ENCODE results near the gene KLHL41.
"Not testable (repeated sequence)": the region's sequence is repeated elsewhere in the genome, so short reads cannot be mapped to it uniquely, and the experiment has no call there.

Gene KLHL41

DNA sequence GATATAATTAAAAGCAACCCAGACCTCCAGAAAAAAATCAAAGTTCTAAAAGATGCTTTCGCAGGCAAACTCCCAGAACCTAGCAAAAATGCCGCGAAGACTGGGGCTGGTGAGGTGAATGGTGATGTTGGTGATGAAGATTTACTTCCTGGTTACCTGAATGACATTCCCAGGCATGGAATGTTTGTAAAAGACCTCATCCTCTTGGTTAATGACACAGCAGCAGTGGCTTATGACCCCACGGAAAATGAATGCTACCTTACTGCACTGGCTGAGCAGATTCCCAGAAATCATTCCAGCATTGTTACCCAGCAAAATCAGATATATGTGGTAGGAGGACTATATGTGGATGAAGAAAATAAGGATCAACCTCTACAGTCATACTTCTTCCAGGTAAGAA lies 994 bp downstream of the KLHL41 start:
- no peaks in the 10 kb centered on the region for H3K9me3 ChIP-seq (ENCODE audit: control insufficient read depth, low read length)
- no peaks in the 10 kb centered on the region for H3K36me3 ChIP-seq (ENCODE audit: control insufficient read depth, insufficient read depth, low read length, severe bottlenecking)
- no peak overlapping the region for H3K9ac ChIP-seq (ENCODE audit: low read length)
- DNase-seq (ENCODE audit: low read depth): no peak
- H3K27me3 ChIP-seq (replicated peaks; ENCODE audit: control insufficient read depth, insufficient read depth, low read length): no peaks in the 10 kb centered on the region
- H3K4me3 ChIP-seq (ENCODE audit: low read length): no peak overlapping the region
- peaks cover 26% of the 10 kb centered on the region for H3K4me1 ChIP-seq (ENCODE audit: control insufficient read depth, insufficient read depth, low read length)

DNA sequence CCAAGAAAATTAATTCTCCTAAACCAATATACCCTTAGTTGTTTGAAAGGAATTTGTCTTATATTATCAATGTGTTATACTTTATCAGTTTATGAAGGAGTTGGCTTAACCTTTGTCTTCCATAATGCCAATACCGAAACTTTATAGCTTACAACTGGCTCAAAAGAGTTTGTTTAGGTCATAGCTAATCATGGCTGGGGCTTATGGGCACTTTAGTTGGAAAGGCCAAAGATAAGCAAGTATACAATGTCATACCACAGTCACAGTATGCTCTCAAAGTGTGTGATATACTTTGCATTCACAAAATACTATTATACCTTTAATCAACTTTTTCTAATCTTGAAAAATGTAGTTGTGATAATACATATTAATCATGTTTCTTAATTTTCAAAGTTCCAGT lies 2.3 kb downstream of the KLHL41 start:
- H3K4me3 ChIP-seq (ENCODE audit: low read length): no peak overlapping the region
- H3K27me3 ChIP-seq (replicated peaks; ENCODE audit: control insufficient read depth, insufficient read depth, low read length): no peaks in the 10 kb centered on the region
- peaks cover 26% of the 10 kb centered on the region for H3K4me1 ChIP-seq (ENCODE audit: control insufficient read depth, insufficient read depth, low read length)
- no peaks in the 10 kb centered on the region for H3K36me3 ChIP-seq (ENCODE audit: control insufficient read depth, insufficient read depth, low read length, severe bottlenecking)
- no peak for DNase-seq (ENCODE audit: low read depth)
- no peaks in the 10 kb centered on the region for H3K9me3 ChIP-seq (ENCODE audit: control insufficient read depth, low read length)
- no peak overlapping the region for H3K9ac ChIP-seq (ENCODE audit: low read length)

DNA sequence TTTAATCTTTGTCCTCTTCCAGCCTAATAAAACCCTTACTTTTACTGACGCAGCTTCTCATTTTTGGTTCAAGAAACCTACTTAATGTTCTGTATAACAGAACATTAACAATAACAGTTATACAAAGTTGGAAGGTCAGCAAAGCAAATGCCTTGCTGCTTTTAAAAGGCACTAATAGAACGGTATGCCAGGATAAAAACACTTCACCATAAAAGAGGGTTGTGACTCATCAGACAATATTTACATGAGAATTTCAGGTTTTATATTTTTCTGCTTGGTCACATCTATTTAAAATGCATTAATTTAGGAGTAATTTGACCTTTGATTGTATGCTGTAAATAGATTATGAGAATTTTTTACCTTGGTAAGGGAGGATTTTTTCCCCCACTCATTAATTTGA lies 3.0 kb downstream of the KLHL41 start:
- Histone ChIP-seq H3K27me3 (replicated peaks; ENCODE audit: control insufficient read depth, insufficient read depth, low read length) (no peaks in the 10 kb centered on the region), H3K4me1 (ENCODE audit: control insufficient read depth, insufficient read depth, low read length) (peaks cover 20% of the 10 kb centered on the region), H3K4me3 (ENCODE audit: low read length) (no peak overlapping the region), H3K9me3 (ENCODE audit: control insufficient read depth, low read length) (no peaks in the 10 kb centered on the region), H3K36me3 (ENCODE audit: control insufficient read depth, insufficient read depth, low read length, severe bottlenecking) (no peaks in the 10 kb centered on the region), H3K9ac (ENCODE audit: low read length) (no peak overlapping the region)
- DNase-seq (ENCODE audit: low read depth): peak; percentile 14

DNA sequence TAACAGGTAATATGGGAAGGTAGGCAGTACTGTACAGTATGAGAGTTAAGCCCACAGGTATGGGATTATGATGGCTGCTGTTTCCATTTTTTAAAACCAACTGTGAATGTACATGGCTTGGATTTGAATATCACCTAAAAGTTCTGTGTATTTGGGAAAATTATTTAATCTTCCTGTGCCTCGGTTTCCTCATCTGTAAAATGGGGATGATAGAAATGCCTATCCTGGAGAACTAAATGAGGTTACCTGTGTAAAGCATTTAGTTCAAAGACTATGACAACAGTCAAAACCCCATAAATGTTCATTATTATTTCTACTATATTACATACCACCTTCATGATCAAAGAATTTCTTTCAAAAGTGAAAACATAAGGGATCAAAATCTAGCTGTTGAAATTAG lies 3.6 kb downstream of the KLHL41 start:
- Histone ChIP-seq H3K4me1 (ENCODE audit: control insufficient read depth, insufficient read depth, low read length) (peaks cover 15% of the 10 kb centered on the region), H3K9me3 (ENCODE audit: control insufficient read depth, low read length) (no peaks in the 10 kb centered on the region), H3K36me3 (ENCODE audit: control insufficient read depth, insufficient read depth, low read length, severe bottlenecking) (no peaks in the 10 kb centered on the region), H3K9ac (ENCODE audit: low read length) (no peak overlapping the region), H3K4me3 (ENCODE audit: low read length) (no peak overlapping the region), H3K27me3 (replicated peaks; ENCODE audit: control insufficient read depth, insufficient read depth, low read length) (no peaks in the 10 kb centered on the region)
- DNase-seq (ENCODE audit: low read depth): no peak

DNA sequence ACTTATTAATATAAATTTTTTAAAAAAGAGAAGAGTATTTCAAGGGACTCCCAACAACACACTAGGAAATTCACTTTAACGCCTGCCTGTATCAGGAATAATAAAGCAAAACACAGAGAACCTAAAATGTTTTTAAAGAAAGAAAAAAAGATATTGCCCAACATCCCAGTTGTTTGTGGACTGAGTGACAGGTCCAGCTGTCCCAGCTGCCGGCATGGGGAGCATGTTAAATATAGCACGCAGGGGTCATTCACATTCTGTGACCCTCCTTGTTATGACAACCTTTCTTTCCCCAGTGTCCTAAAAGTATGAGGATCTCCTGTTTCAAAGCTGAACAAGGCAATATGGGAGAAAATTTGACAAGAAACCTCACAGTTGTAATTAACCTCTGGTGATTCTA lies 4.4 kb downstream of the KLHL41 start:
- H3K9ac ChIP-seq (ENCODE audit: low read length): no peak overlapping the region
- no peak overlapping the region for H3K4me3 ChIP-seq (ENCODE audit: low read length)
- H3K9me3 ChIP-seq (ENCODE audit: control insufficient read depth, low read length): no peaks in the 10 kb centered on the region
- peaks cover 13% of the 10 kb centered on the region for H3K4me1 ChIP-seq (ENCODE audit: control insufficient read depth, insufficient read depth, low read length)
- no peak for DNase-seq (ENCODE audit: low read depth)
- H3K36me3 ChIP-seq (ENCODE audit: control insufficient read depth, insufficient read depth, low read length, severe bottlenecking): no peaks in the 10 kb centered on the region
- no peaks in the 10 kb centered on the region for H3K27me3 ChIP-seq (replicated peaks; ENCODE audit: control insufficient read depth, insufficient read depth, low read length)

DNA sequence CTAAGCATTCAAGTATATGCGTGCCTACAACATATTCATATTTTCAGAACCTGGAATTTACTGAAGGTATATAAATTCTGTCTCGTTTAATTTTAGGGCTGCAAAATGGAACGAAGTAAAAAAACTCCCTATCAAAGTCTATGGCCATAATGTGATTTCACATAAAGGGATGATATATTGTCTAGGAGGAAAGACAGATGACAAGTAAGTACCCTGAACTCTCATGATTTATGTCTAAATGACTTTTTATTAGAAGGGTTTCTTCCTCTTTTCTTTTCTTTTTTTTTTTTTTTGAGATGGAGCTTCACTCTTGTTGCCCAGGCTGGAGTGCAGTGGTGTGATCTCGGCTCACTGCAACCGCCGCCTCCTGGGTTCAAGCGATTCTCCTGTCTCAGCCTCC lies 5.3 kb downstream of the KLHL41 start:
- not testable (repeated sequence) for H3K36me3 ChIP-seq (ENCODE audit: control insufficient read depth, insufficient read depth, low read length, severe bottlenecking); H3K9ac ChIP-seq (ENCODE audit: low read length); H3K9me3 ChIP-seq (ENCODE audit: control insufficient read depth, low read length); H3K4me3 ChIP-seq (ENCODE audit: low read length); DNase-seq (ENCODE audit: low read depth); H3K27me3 ChIP-seq (replicated peaks; ENCODE audit: control insufficient read depth, insufficient read depth, low read length); H3K4me1 ChIP-seq (ENCODE audit: control insufficient read depth, insufficient read depth, low read length)

DNA sequence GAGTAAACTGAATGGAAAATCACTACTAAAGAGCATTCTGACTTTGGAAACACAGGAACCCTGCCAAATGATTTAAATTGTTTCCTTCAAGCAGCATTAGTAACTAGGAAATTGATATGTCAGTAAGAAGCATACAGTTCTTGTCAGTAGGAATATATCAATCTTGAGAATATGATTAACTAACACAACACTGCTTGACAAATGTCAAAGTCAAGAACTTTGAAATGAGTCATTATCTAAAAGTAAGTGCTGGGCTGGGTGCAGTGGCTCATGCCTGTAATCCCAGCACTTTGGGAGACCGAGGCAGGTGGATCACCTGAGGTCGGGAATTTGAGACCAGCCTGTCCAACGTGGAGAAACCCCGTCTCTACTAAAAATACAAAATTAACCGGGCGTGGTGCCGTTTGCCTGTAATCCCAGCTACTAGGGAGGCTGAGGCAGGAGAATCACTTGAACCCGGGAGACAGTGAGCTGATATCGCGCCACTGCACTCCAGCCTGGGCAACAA lies 7.0 kb downstream of the KLHL41 start:
- not testable (repeated sequence) for H3K9ac ChIP-seq (ENCODE audit: low read length); H3K36me3 ChIP-seq (ENCODE audit: control insufficient read depth, insufficient read depth, low read length, severe bottlenecking); H3K4me3 ChIP-seq (ENCODE audit: low read length); H3K9me3 ChIP-seq (ENCODE audit: control insufficient read depth, low read length); H3K27me3 ChIP-seq (replicated peaks; ENCODE audit: control insufficient read depth, insufficient read depth, low read length); H3K4me1 ChIP-seq (ENCODE audit: control insufficient read depth, insufficient read depth, low read length); DNase-seq (ENCODE audit: low read depth)

DNA sequence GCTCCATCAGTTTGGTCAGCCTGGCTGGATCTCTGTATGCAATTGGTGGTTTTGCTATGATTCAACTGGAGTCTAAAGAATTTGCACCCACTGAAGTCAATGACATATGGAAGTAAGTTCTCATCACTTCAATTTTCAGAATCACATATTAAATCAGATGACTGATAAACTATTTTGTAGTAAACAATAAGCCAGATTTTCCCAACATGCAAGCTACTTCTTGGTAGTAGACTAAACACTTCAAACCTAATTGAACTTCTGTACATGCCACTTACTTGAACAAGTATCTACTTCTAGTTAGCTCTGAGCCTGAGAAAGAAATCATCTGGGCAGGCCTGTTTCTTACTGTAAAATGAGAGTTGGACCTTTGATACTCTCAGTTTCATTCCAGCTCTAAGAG lies 11.4 kb downstream of the KLHL41 start:
- H3K4me3 ChIP-seq (ENCODE audit: low read length): no peak overlapping the region
- no peaks in the 10 kb centered on the region for H3K9me3 ChIP-seq (ENCODE audit: control insufficient read depth, low read length)
- no peak overlapping the region for H3K9ac ChIP-seq (ENCODE audit: low read length)
- no peak for DNase-seq (ENCODE audit: low read depth)
- no peaks in the 10 kb centered on the region for H3K4me1 ChIP-seq (ENCODE audit: control insufficient read depth, insufficient read depth, low read length)
- peaks cover 5% of the 10 kb centered on the region for H3K36me3 ChIP-seq (ENCODE audit: control insufficient read depth, insufficient read depth, low read length, severe bottlenecking)
- no peaks in the 10 kb centered on the region for H3K27me3 ChIP-seq (replicated peaks; ENCODE audit: control insufficient read depth, insufficient read depth, low read length)

DNA sequence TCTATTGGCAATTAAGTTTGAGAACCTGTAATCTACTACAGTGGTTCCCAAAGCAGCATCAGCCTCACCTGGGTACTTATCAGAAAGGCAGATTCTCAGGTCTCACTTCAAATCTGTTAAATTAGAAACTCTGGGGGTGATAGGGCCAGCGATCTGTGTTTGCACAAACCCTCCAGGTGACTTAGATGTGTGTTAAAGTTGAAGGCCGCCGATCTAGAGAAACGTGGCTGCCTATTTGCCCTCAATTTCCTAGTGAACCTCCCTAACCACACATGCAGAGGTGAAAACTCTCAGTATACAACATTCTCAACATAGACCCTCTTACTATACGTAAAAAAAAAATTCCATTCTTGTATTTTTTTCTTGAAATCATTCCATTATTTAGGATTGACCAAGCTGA lies 14.2 kb downstream of the KLHL41 start:
- Histone ChIP-seq H3K4me1 (ENCODE audit: control insufficient read depth, insufficient read depth, low read length) (no peaks in the 10 kb centered on the region), H3K27me3 (replicated peaks; ENCODE audit: control insufficient read depth, insufficient read depth, low read length) (no peaks in the 10 kb centered on the region), H3K4me3 (ENCODE audit: low read length) (no peak overlapping the region), H3K9me3 (ENCODE audit: control insufficient read depth, low read length) (no peaks in the 10 kb centered on the region), H3K36me3 (ENCODE audit: control insufficient read depth, insufficient read depth, low read length, severe bottlenecking) (peaks cover 22% of the 10 kb centered on the region), H3K9ac (ENCODE audit: low read length) (no peak overlapping the region)
- no peak for DNase-seq (ENCODE audit: low read depth)

DNA sequence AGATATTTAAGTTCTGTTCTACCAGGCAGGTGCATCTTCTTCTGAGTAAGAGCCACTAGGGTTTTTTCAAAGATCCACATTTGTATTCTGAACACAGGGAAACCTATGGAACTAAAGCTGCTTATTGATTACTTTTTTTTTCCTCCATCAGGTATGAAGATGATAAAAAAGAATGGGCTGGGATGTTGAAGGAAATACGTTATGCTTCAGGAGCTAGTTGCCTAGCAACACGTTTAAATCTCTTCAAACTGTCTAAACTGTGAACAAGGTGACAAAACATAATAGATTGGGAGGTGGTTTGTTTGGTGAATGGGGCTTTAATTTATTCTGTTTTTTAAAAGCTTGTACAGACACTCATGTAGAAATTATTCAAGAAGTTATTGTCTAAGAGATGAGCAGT lies 15.9 kb downstream of the KLHL41 start:
- H3K4me3 ChIP-seq (ENCODE audit: low read length): no peak overlapping the region
- DNase-seq (ENCODE audit: low read depth): no peak
- H3K27me3 ChIP-seq (replicated peaks; ENCODE audit: control insufficient read depth, insufficient read depth, low read length): no peaks in the 10 kb centered on the region
- H3K9ac ChIP-seq (ENCODE audit: low read length): no peak overlapping the region
- no peaks in the 10 kb centered on the region for H3K4me1 ChIP-seq (ENCODE audit: control insufficient read depth, insufficient read depth, low read length)
- H3K36me3 ChIP-seq (ENCODE audit: control insufficient read depth, insufficient read depth, low read length, severe bottlenecking): peaks cover 37% of the 10 kb centered on the region
- H3K9me3 ChIP-seq (ENCODE audit: control insufficient read depth, low read length): no peaks in the 10 kb centered on the region

DNA sequence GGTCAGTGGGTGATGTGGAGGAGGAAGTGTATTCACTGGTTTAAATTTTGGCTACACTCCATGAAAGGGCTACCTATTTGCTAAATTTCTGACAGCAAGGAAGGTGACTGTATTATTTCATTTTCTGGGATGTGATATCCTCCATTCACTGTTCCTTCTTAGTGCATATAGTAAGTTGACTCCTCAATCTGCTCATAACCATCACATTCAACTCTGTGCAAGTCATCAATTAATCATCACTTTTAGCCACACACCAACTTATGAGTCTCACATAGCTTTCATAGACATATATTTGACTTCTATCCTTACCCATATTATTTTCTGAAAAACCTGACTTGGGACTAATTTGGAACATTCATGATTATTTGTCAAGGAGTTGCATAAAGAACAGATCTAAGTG lies 16.9 kb downstream of the KLHL41 start:
- H3K9me3 ChIP-seq (ENCODE audit: control insufficient read depth, low read length): no peaks in the 10 kb centered on the region
- no peak overlapping the region for H3K9ac ChIP-seq (ENCODE audit: low read length)
- no peak overlapping the region for H3K4me3 ChIP-seq (ENCODE audit: low read length)
- H3K4me1 ChIP-seq (ENCODE audit: control insufficient read depth, insufficient read depth, low read length): no peaks in the 10 kb centered on the region
- H3K36me3 ChIP-seq (ENCODE audit: control insufficient read depth, insufficient read depth, low read length, severe bottlenecking): peaks cover 46% of the 10 kb centered on the region
- H3K27me3 ChIP-seq (replicated peaks; ENCODE audit: control insufficient read depth, insufficient read depth, low read length): no peaks in the 10 kb centered on the region
- DNase-seq (ENCODE audit: low read depth): no peak

DNA sequence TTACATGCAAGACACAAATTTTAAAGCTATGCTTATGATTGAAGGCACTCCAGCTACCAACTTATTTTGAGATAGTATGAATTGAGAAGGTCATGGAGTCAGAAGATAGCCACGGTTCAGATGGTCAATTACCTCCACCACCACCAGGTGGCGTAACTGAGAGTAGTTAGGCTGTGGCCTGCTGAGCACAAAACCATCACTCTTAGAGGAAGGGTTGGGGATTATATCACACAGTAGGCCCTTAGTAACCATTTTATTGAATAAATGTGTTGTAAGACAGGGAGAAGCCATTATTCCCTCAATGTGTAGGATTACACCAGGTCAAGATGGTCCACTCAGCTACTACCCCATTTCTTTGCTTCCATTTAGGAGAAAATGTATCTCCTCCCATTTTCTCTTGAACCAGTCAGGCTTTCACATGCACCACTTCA lies 18.8 kb downstream of the KLHL41 start:
- no peaks in the 10 kb centered on the region for H3K9me3 ChIP-seq (ENCODE audit: control insufficient read depth, low read length)
- no peaks in the 10 kb centered on the region for H3K27me3 ChIP-seq (replicated peaks; ENCODE audit: control insufficient read depth, insufficient read depth, low read length)
- no peak overlapping the region for H3K4me3 ChIP-seq (ENCODE audit: low read length)
- H3K9ac ChIP-seq (ENCODE audit: low read length): no peak overlapping the region
- no peaks in the 10 kb centered on the region for H3K4me1 ChIP-seq (ENCODE audit: control insufficient read depth, insufficient read depth, low read length)
- peak; percentile 83 for DNase-seq (ENCODE audit: low read depth)
- peaks cover 51% of the 10 kb centered on the region for H3K36me3 ChIP-seq (ENCODE audit: control insufficient read depth, insufficient read depth, low read length, severe bottlenecking)

All from adipocyte (in vitro differentiated cells).